Measurements from ENCODE around the gene PRAC2. TPM values are rescaled to one million over a fixed set of nuclear protein-coding genes. Genes with fewer than 3 reads are reported as not detected.

The PRAC2 gene
- total and polyA plus RNA-seq, 2 of the 8 experiments (the other 6 are each of a cell fraction or from before 2014, with no cell fraction given), result not detected

DNA sequence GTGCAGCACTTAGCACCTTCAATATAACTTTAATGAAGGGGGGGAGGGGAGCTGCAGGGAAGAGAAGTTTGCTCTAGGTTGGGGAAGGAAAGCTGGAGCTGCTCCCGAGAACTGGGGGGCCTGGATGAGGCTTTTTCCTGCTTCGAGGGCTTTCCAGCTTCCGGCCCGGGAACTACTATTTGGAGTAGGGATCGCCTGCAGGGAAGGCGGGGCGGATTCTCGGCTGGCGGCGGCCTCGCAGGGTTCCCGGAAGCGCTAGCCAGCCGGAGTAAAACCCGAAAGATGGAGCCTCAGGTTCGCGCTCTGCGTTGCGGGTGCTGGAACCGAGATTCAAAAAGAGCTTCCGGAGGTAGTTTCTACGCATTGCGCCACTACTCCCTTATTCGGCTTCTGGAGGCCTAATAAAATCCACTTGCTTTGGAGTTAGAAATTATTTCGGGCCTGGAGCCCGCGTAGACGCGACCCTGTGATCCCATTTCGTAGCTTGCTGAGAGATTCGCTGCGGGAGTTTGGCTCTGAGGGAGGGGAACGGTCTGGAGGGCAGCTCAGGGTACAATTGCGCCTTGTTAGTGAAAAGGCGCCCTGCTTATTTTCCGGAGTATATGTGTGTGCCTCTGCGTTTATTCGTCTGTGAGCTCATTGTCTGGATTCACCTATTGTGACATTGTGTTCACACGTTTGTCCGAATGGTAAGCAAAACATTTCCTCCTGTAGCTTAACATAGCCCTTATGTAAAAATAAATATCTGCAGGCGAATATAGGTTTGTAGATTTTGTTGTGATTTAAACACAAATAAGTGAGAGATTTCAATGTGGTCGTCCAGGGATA lies 652 bp downstream of the PRAC2 start:
- Histone ChIP-seq H2AFZ (ENCODE audit: low read length) (no peak overlapping the region), H4K91ac (replicated peaks; ENCODE audit: insufficient read length, low read length) (no peak overlapping the region), H3K27ac (ENCODE audit: low read depth, low read length) (no peak overlapping the region), H3K18ac (ENCODE audit: extremely low read depth, low read length) (peak overlapping the region; percentile 32; the same call in 1 of the 2 replicates), H4K8ac (ENCODE audit: extremely low read depth, insufficient read depth, low read length) (no peak overlapping the region), H2BK5ac (ENCODE audit: low read depth, low read length) (no peak overlapping the region), H3K4me1 (replicated peaks in 1 of 4; ENCODE audit: control insufficient read depth in 3 of 4, insufficient read depth in 4 of 4, low read length in 3 of 4) (peaks cover 11 to 37% (median 21%) of the 10 kb centered on the region in 4 experiments; a peak in 6 of 7 replicates), H3K79me1 (ENCODE audit: low read depth, low read length) (no peaks in the 10 kb centered on the region; the same call in 1 of the 2 replicates), H4K5ac (ENCODE audit: insufficient read length, low read depth, low read length) (no peak overlapping the region), H3K23me2 (ENCODE audit: low read depth, low read length) (peaks cover 3% of the 10 kb centered on the region; the same call in 1 of the 2 replicates), H2BK120ac (replicated peaks; ENCODE audit: low read depth, low read length) (no peak overlapping the region), H3K27me3 (replicated peaks in 1 of 4; ENCODE audit: control insufficient read depth in 3 of 4, extremely low read depth in 1 of 4, insufficient read depth in 3 of 4, low read length in 3 of 4) (peaks cover 99 to 100% (median 99%) of the 10 kb centered on the region in 4 experiments), H3K36me3 (ENCODE audit: control insufficient read depth in 2 of 4, insufficient read depth in 4 of 4, low read length in 3 of 4) (peaks cover 0 to 2% (median 0%) of the 10 kb centered on the region in 4 experiments; a peak in 1 of 8 replicates), H3K23ac (ENCODE audit: insufficient read length) (no peak overlapping the region), H2AK5ac (ENCODE audit: low read depth, low read length) (peak overlapping the region; percentile 34; the same call in 1 of the 2 replicates), H3K79me2 (ENCODE audit: control insufficient read depth in 1 of 2, insufficient read depth in 2 of 2, low read length in 2 of 2) (no peaks in the 10 kb centered on the region), H3K4me3 (ENCODE audit: extremely low read depth in 1 of 4, insufficient read depth in 2 of 4, low read depth in 3 of 4, low read length in 4 of 4) (peak overlapping the region in 3 of 4 experiments; percentile 5 to 50 (median 26); a peak in 4 of 8 replicates), H2BK12ac (ENCODE audit: low read depth, low read length) (peak overlapping the region; percentile 27; the same call in 1 of the 2 replicates), H3K14ac (ENCODE audit: insufficient read length) (no peak overlapping the region), H3K9me3 (ENCODE audit: insufficient read depth in 2 of 2, low read depth in 1 of 2, low read length in 1 of 2) (no peaks in the 10 kb centered on the region), H2BK20ac (ENCODE audit: low read length) (peak overlapping the region; percentile 72; the same call in 1 of the 2 replicates), H3K9ac (replicated peaks in 1 of 4; ENCODE audit: extremely low read depth in 1 of 4, low read depth in 3 of 4, low read length in 3 of 4) (no peak overlapping the region), H3K4ac (replicated peaks; ENCODE audit: insufficient read length, low read depth, low read length) (no peak overlapping the region), H2BK15ac (ENCODE audit: low read length) (no peak overlapping the region), H3K4me2 (ENCODE audit: insufficient read depth in 1 of 2, low read depth in 2 of 2, low read length in 2 of 2) (peak overlapping the region; percentile 54 to 56), H4K20me1 (replicated peaks in 1 of 2; ENCODE audit: control insufficient read depth in 1 of 2, insufficient read depth in 2 of 2, low read length in 2 of 2) (peaks cover 24 to 43% of the 10 kb centered on the region in 2 experiments), H3K56ac (replicated peaks; ENCODE audit: insufficient read length, low read depth, low read length) (no peak overlapping the region)
- FAIRE-seq, result no peak
- ChIA-PET POLR2A (ENCODE audit: partially characterized antibody) (interaction anchor here (0.6 to 1.8 kb wide), 5 partner anchors 11 to 67 kb away, joined by 3 to 6 read pairs (median 3); no protein-coding TSS in a partner anchor), CTCF (ENCODE audit: partially characterized antibody) (interaction anchor here (0.6 to 13.5 kb wide), 48 partner anchors 9 to 311 kb away, joined by 3 to 147 read pairs (median 6); partner anchors contain the start of gene ATP5MC1)
- WGBS, 2 experiments (ENCODE audit: extremely low coverage in 1 of 2, insufficient coverage in 1 of 2, insufficient read length in 1 of 2, insufficient replicate concordance in 2 of 2, low coverage in 1 of 2, low lambda C conversion rate in 2 of 2, missing lambda C conversion rate in 1 of 2), result 3% methylated on average over 42 of the region's 42 CpGs; no CpG with 5 or more reads in 1 of the 2 experiments
- peak in 1 of 2 experiments; percentile 76 for DNase-seq (ENCODE audit: low read depth in 1 of 2, low spot score in 2 of 2)
- peak; percentile 83 for TF ChIP-seq CTBP2 (IDR thresholded peaks at IDR 0.05; ENCODE audit: borderline replicate concordance, insufficient read depth, insufficient read length, low read length)
- no peak for TF ChIP-seq RFX5 (IDR thresholded peaks at IDR 0.05; ENCODE audit: borderline replicate concordance, low read depth, low read length)
- no peak for TF ChIP-seq SP2 (IDR thresholded peaks at IDR 0.05; ENCODE audit: low read length)
- TF ChIP-seq NANOG (IDR thresholded peaks at IDR 0.05; ENCODE audit: insufficient read depth, low read depth, low read length, poor library complexity, severe bottlenecking), result no peak
- peak; percentile 61 for TF ChIP-seq EZH2 (IDR thresholded peaks at IDR 0.05; ENCODE audit: low read depth, low read length, severe bottlenecking)
- TF ChIP-seq CBX8 (IDR thresholded peaks at IDR 0.05; ENCODE audit: borderline replicate concordance, low read depth, low read length), result peak; percentile 57; the same call in 1 of the 2 replicates
- TF ChIP-seq GABPA (IDR thresholded peaks at IDR 0.05; ENCODE audit: borderline replicate concordance, insufficient read depth, low read length), result 0 out of 2 replicates have a peak, but pooled peaks have one; percentile 18
- no peak for TF ChIP-seq CREB1 (IDR thresholded peaks at IDR 0.05)
- peak; percentile 41 for TF ChIP-seq EGR1 (IDR thresholded peaks at IDR 0.05; ENCODE audit: borderline replicate concordance, low read depth, low read length)
- TF ChIP-seq SP4 (IDR thresholded peaks at IDR 0.05; ENCODE audit: low read length), result no peak

Measured in H1 (cell line).